Testis (tissue), 2 donors: Measurements from ENCODE around the gene CCDC33.

Experiments
- POLR2A ChIP-seq: fragments of 450-650 bp; IDR thresholded peaks from one replicate; pipeline ENCODE4 v1.6.1; 2017; ENCODE audit warnings: antibody characterized with exemption, mild to moderate bottlenecking, moderate library complexity
- TF ChIP-seq, protein P1 (sequence below), 3 experiments: fragments of 450-650 bp in 2 of 3; fragments of 200-600 bp in 1 of 3; sonication (generic) in 1 of 3; IDR thresholded peaks; one replicate each; pipeline ENCODE4 v1.5.1; 2016 to 2019; ENCODE audit warnings: antibody characterized with exemption in 3 of 3, mild to moderate bottlenecking in 2 of 3, moderate library complexity in 1 of 3

DNA sequence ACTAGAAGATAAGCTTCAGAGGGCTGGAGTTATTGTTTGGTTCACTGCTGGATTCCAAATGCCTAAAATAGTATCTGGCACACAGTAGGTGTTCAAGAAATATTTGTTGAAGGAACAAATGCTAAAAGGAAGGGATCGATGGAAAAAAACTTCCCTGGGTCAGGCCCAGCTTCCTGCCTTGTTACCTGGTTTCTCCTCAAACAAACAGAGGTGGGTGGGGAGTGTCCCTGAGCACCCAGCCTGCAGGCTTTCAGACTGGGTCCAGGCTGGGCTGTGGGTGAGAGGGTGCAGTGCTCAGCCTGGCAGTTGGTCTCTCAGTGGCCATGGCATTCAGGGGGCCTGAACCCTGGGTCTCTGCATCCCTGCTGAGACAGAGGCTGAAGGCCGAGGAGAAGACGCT lies 19.2 kb upstream of the CCDC33 start:
- TF ChIP-seq, protein P1, sequence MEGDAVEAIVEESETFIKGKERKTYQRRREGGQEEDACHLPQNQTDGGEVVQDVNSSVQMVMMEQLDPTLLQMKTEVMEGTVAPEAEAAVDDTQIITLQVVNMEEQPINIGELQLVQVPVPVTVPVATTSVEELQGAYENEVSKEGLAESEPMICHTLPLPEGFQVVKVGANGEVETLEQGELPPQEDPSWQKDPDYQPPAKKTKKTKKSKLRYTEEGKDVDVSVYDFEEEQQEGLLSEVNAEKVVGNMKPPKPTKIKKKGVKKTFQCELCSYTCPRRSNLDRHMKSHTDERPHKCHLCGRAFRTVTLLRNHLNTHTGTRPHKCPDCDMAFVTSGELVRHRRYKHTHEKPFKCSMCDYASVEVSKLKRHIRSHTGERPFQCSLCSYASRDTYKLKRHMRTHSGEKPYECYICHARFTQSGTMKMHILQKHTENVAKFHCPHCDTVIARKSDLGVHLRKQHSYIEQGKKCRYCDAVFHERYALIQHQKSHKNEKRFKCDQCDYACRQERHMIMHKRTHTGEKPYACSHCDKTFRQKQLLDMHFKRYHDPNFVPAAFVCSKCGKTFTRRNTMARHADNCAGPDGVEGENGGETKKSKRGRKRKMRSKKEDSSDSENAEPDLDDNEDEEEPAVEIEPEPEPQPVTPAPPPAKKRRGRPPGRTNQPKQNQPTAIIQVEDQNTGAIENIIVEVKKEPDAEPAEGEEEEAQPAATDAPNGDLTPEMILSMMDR (IDR thresholded peaks at IDR 0.05), result no peak
- no peak for TF ChIP-seq POLR2A
